Activated CD4-positive, alpha-beta T cell treated with anti-CD3 and anti-CD28 coated beads, Interleukin-2, amount 10 ng/mL, durations not matched to agents 7 days and 5 days (primary cell): ENCODE data around the gene SEZ6L2. TPM values are rescaled to one million over a fixed set of nuclear protein-coding genes. Genes with fewer than 3 reads are reported as not detected.
"Not testable (repeated sequence)": the region's sequence is repeated elsewhere in the genome, so short reads cannot be mapped to it uniquely, and the experiment has no call there.

Experiments used
- CTCF ChIA-PET: fragments of 350-600 bp; sonication (Branson Sonifier 250); formaldehyde crosslinking; loops from one replicate; lab custom pipeline; 2021; ENCODE audit warnings: antibody characterized with exemption; lab: Charles Lee
- POLR2A ChIA-PET: fragments of 350-600 bp; sonication (Branson Sonifier 250); formaldehyde crosslinking; loops from one replicate; lab custom pipeline; 2021; ENCODE audit warnings: antibody characterized with exemption; lab: Charles Lee
- DNase-seq: peaks from one replicate; pipeline ENCODE4 v3.0.0-alpha.2; 2020
- H3K27ac Mint-ChIP-seq: one replicate; pipeline ENCODE4 v1.8.0; 2021; ENCODE audit warnings: mild to moderate bottlenecking, moderate library complexity, mixed read lengths
- H3K27me3 Mint-ChIP-seq: one replicate; pipeline ENCODE4 v1.8.0; 2021; ENCODE audit warnings: mixed read lengths
- H3K36me3 Mint-ChIP-seq: one replicate; pipeline ENCODE4 v1.8.0; 2021; ENCODE audit warnings: low read depth, mixed read lengths
- H3K4me1 Mint-ChIP-seq: one replicate; pipeline ENCODE4 v1.8.0; 2021; ENCODE audit warnings: mixed read lengths
- H3K4me3 Mint-ChIP-seq: one replicate; pipeline ENCODE4 v1.8.0; 2021; ENCODE audit warnings: mild to moderate bottlenecking, moderate library complexity, mixed read lengths
- H3K9me3 Mint-ChIP-seq: one replicate; pipeline ENCODE4 v1.8.0; 2021; ENCODE audit warnings: mixed read lengths
- total RNA-seq, 2 experiments: library from RNA; stranded (reverse); gene quantifications; one replicate each; pipeline ENCODE4 v1.2.3, GENCODE V29; 2021

Gene SEZ6L2
- not detected for total RNA-seq

DNA sequence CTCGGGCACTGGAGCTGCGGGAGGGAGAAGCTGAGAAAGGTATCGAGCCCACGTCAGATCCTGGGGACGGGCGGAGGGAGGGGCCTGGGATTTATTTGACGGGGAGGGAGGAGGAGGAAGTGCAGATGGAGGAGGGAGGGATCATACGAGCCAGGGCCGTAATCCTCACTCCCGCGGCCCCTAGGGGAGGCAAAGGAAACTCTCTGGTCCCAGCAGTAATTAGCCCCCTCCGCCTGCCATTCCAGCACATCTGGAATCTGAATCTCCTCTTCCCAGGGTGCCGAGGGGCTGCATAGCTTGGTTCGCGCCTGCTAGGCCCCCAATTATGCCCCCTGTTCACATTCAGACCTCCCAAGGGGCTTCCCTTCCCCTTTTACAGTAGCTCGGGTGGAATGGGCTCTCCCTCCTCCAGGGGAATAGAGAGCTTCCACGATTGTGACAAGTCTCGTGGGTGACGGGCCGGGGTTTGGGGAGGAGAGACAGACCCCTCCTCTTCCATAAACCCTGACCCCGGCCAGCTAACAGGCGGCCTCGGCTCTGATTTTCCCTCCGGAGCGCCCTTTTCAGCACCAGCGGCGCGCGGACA, at the start of gene SEZ6L2:
Gene SEZ6L2, minus strand, starts transcription at position 35 of the 586 bp plus-strand sequence. CDS start 531 bp downstream, outside the sequence.
- H3K27me3 Mint-ChIP-seq = peaks cover 32% of the 10 kb centered on the region
- H3K36me3 Mint-ChIP-seq = no peaks in the 10 kb centered on the region
- DNase-seq = peak; percentile 80
- ChIA-PET CTCF (interaction anchor here (0.6 to 1.7 kb wide), 11 partner anchors 10 to 944 kb away, joined by 3 to 6 read pairs (median 3); partner anchors contain the start of genes KCTD13 and PAGR1), POLR2A (no interaction called here)
- H3K9me3 Mint-ChIP-seq = no peaks in the 10 kb centered on the region
- H3K4me1 Mint-ChIP-seq = peaks cover 13% of the 10 kb centered on the region
- H3K4me3 Mint-ChIP-seq = peak within 1 kb of the TSS; percentile 59
- no peak within 1 kb of the TSS for H3K27ac Mint-ChIP-seq

- ChIA-PET CTCF (no interaction called here), POLR2A (no interaction called here)
- DNase-seq = no peak
- Mint-ChIP-seq H3K27me3 (peaks cover 2% of the 10 kb centered on the region), H3K36me3 (peaks cover 3% of the 10 kb centered on the region), H3K4me1 (peaks cover under 1% of the 10 kb centered on the region), H3K9me3 (peaks cover 5% of the 10 kb centered on the region), H3K4me3 (no peak overlapping the region), H3K27ac (no peak overlapping the region)
These were observed 48.5 kb upstream of the SEZ6L2 start for GRCh38 chr16:29947897-29948296.

GRCh38 chr16:29943846-29944799, 44.8 kb upstream of the SEZ6L2 start:
- ChIA-PET CTCF (interaction anchor here (0.6 kb wide), 1 partner anchor 193 kb away, joined by 3 read pairs; no protein-coding TSS in a partner anchor), POLR2A (interaction anchor here (0.6 to 1.1 kb wide), 2 partner anchors 18 to 127 kb away, joined by 3 read pairs; partner anchors contain the start of gene TMEM219)
- Mint-ChIP-seq H3K4me3 (no peak overlapping the region), H3K9me3 (no peaks in the 10 kb centered on the region), H3K27me3 (peaks cover 4% of the 10 kb centered on the region), H3K36me3 (no peaks in the 10 kb centered on the region), H3K27ac (peak overlapping the region; percentile 52), H3K4me1 (peaks cover 3% of the 10 kb centered on the region)
- no peak for DNase-seq

DNA sequence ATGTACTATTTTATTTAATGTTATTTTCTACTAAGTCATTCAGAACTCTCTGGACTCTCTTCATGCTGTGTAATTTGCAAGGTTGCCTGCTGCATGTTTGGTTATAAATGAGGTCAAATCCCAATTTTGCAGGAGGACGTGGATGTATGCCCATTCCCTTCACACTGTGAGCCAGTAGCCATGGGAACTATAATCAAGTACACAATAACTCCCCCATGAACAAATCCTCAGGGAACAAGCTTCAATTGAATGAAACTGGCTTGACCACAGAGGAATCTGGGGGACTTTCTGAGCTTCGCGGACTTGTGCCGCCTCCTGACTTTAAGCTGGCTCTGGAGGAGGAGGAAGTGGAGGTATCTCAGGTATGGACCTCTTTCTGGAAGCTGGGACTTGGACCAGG, 41.3 kb upstream of the SEZ6L2 start:
- POLR2A ChIA-PET = no interaction called here
- H3K36me3 Mint-ChIP-seq = no peaks in the 10 kb centered on the region
- peaks cover 4% of the 10 kb centered on the region for H3K27me3 Mint-ChIP-seq
- H3K4me1 Mint-ChIP-seq = peaks cover 3% of the 10 kb centered on the region
- CTCF ChIA-PET = no interaction called here
- no peak for DNase-seq
- H3K27ac Mint-ChIP-seq = no peak overlapping the region
- H3K9me3 Mint-ChIP-seq = no peaks in the 10 kb centered on the region
- no peak overlapping the region for H3K4me3 Mint-ChIP-seq

GRCh38 chr16:29931750-29932149, 32.4 kb upstream of the SEZ6L2 start:
- H3K27ac Mint-ChIP-seq, POLR2A ChIA-PET, H3K4me3 Mint-ChIP-seq, CTCF ChIA-PET, DNase-seq, H3K9me3 Mint-ChIP-seq, H3K36me3 Mint-ChIP-seq: not testable (repeated sequence)
- Mint-ChIP-seq H3K27me3 (peaks cover 17% of the 10 kb centered on the region), H3K4me1 (peaks cover 12% of the 10 kb centered on the region)

GRCh38 chr16:29927070-29927905, 27.9 kb upstream of the SEZ6L2 start:
- H3K4me1 Mint-ChIP-seq = peaks cover 36% of the 10 kb centered on the region
- CTCF ChIA-PET = interaction anchor here (0.7 to 1.5 kb wide), 5 partner anchors 8 to 227 kb away, joined by 3 to 5 read pairs (median 3); no protein-coding TSS in a partner anchor
- peaks cover 2% of the 10 kb centered on the region for H3K27me3 Mint-ChIP-seq
- peaks cover 8% of the 10 kb centered on the region for H3K36me3 Mint-ChIP-seq
- DNase-seq = no peak
- H3K9me3 Mint-ChIP-seq = no peaks in the 10 kb centered on the region
- peak overlapping the region; percentile 89 for H3K4me3 Mint-ChIP-seq
- POLR2A ChIA-PET = no interaction called here
- H3K27ac Mint-ChIP-seq = peak overlapping the region; percentile 94

- H3K4me3 Mint-ChIP-seq = peak overlapping the region; percentile 89
- H3K27ac Mint-ChIP-seq = peak overlapping the region; percentile 94
- H3K27me3 Mint-ChIP-seq = no peaks in the 10 kb centered on the region
- H3K9me3 Mint-ChIP-seq = no peaks in the 10 kb centered on the region
- ChIA-PET POLR2A (interaction anchor here (1.3 kb wide), 1 partner anchor 35 kb away, joined by 3 read pairs; the partner anchor contains the start of gene TMEM219), CTCF (interaction anchor here (0.7 to 1.6 kb wide), 8 partner anchors 9 to 226 kb away, joined by 3 to 8 read pairs (median 3); partner anchors contain the start of genes ASPHD1, SEZ6L2 and TMEM219)
- peaks cover 8% of the 10 kb centered on the region for H3K36me3 Mint-ChIP-seq
- DNase-seq = no peak
- H3K4me1 Mint-ChIP-seq = peaks cover 36% of the 10 kb centered on the region
These were observed 27.3 kb upstream of the SEZ6L2 start for GRCh38 chr16:29926711-29927052.

DNA sequence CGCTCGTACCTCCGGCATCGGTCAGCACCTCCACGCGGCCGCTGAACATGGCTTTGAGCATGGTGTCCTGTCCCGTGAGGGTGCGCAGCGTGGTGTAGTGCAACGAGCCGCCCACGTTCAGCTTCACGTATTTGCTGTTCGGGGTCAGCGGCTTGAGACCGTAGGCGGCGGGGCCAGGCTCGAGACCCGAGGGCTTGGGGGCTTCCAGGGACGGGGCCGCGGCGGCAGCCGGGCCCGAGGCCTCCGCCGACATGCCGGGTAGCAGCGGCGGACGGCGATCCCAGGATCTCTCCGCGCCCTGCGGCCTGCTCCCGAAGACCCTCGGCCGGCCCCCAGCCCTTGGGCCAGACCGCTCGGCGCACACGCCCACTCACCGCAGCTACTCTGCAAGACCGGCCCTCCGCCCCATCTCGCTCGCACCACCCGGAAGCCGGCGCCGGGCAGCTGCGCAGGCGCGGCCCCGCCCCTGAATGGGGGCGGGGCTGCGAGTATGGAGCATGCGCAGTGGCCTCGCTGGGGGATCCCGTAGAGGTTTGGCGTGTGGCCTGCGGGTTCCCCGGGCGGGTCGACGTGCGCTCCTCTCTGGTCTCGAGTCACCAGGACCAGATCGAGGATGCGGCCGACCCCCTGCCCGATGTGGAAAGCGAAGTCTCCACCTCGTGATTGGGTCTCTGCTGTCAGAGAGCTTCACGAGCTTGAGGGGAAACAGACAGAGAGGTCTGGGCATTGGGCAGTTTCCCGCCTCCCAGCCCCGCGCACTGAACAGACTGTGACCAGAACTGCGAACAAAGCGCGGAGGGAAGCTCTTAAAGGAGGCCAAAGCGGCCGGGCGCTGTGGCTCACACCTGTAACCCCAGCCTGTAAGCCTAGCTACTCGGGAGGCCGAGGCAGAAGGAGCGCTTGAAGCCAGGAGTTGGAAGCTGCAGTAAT, 26.7 kb upstream of the SEZ6L2 start, which contains the start of gene KCTD13:
Gene KCTD13, minus strand, starts transcription at position 446 of the 930 bp plus-strand sequence. Its CDS starts 193 bp downstream, at position 253.
- Mint-ChIP-seq H3K9me3 (no peaks in the 10 kb centered on the region), H3K36me3 (peaks cover 10% of the 10 kb centered on the region), H3K4me1 (peaks cover 36% of the 10 kb centered on the region), H3K4me3 (peak within 1 kb of the TSS; percentile 89), H3K27me3 (no peaks in the 10 kb centered on the region), H3K27ac (peak within 1 kb of the TSS; percentile 94)
- ChIA-PET POLR2A (interaction anchor here (1.3 kb wide), 1 partner anchor 36 kb away, joined by 3 read pairs; the partner anchor contains the start of gene TMEM219), CTCF (interaction anchor here (0.7 to 1.6 kb wide), 10 partner anchors 9 to 225 kb away, joined by 3 to 8 read pairs (median 3); partner anchors contain the start of genes ASPHD1, SEZ6L2 and TMEM219)
- peak; percentile 86 for DNase-seq

GRCh38 chr16:29925105-29925756, 25.9 kb upstream of the SEZ6L2 start:
- no peak for DNase-seq
- POLR2A ChIA-PET = interaction anchor here (1.3 kb wide), 1 partner anchor 37 kb away, joined by 3 read pairs; the partner anchor contains the start of gene TMEM219
- Mint-ChIP-seq H3K9me3 (no peaks in the 10 kb centered on the region), H3K4me1 (peaks cover 40% of the 10 kb centered on the region), H3K27me3 (no peaks in the 10 kb centered on the region), H3K36me3 (peaks cover 17% of the 10 kb centered on the region), H3K27ac (peak overlapping the region; percentile 85), H3K4me3 (peak overlapping the region; percentile 89)
- CTCF ChIA-PET = interaction anchor here (0.8 to 1.6 kb wide), 4 partner anchors 10 to 48 kb away, joined by 3 to 8 read pairs (median 4); partner anchors contain the start of genes ASPHD1, SEZ6L2 and TMEM219

DNA sequence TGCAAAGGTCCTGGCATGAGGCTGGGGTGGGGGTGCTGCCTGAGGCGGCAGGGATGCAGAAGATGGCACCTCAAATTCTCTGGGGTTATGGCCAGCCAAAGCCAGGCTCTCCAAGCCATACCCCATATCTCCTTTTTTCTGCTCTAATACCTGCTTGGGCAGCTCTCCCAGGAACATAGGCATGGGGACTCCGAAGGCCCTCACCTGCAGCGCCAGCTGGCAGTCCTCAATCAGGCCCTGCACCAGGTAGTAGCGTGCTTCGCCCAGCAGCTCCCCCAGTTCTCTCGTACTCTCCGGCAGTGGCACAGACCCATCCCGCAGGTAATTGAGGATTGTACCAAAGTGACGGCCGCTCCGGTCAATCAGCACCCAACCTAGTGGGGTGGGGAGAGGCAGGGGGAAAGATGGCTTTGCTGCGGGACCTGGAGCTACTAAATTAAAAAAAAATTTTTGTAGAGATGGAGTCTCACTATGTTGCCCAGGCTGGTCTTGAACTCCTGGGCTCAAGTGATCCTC, 23.7 kb upstream of the SEZ6L2 start:
- no peak for DNase-seq
- ChIA-PET POLR2A (interaction anchor here (0.6 kb wide), 1 partner anchor 38 kb away, joined by 4 read pairs; no protein-coding TSS in a partner anchor), CTCF (interaction anchor here (0.5 to 1.1 kb wide), 5 partner anchors 14 to 281 kb away, joined by 3 to 4 read pairs (median 4); partner anchors contain the start of gene TMEM219)
- Mint-ChIP-seq H3K4me3 (no peak overlapping the region), H3K27me3 (no peaks in the 10 kb centered on the region), H3K36me3 (peaks cover 21% of the 10 kb centered on the region), H3K4me1 (peaks cover 40% of the 10 kb centered on the region), H3K9me3 (no peaks in the 10 kb centered on the region), H3K27ac (no peak overlapping the region)
